A673 (cell line): ENCODE data around the gene FGF3. TPM values are rescaled to one million over a fixed set of nuclear protein-coding genes. Genes with fewer than 3 reads are reported as not detected.

ENCODE experiments used
- BruUV-seq: library from RNA; stranded (reverse); fragments of 400-500 nt; replicated peaks from 2 replicates; lab custom pipeline; 2021; lab: Mats Ljungman, UMichigan
- CTCF ChIA-PET: fragments of 300-600 bp; sonication (Branson Sonifier 250); formaldehyde crosslinking; loops from one replicate; lab custom pipeline; 2022; ENCODE audit warnings: antibody characterized with exemption; lab: Charles Lee
- POLR2A ChIA-PET: fragments of 300-600 bp; sonication (Branson Sonifier 250); formaldehyde crosslinking; loops from one replicate; lab custom pipeline; 2022; ENCODE audit warnings: antibody characterized with exemption; ENCODE audit not compliant: low non-redundant PET; lab: Charles Lee
- DNase-seq: peaks from one replicate; pipeline ENCODE4 v3.0.0-alpha.2; 2015; ENCODE audit warnings: low spot score
- H3K27ac ChIP-seq: fragments of 200-600 bp; sonication (generic); 2 replicates; pipeline ENCODE4 v1.5.1; 2016; ENCODE audit warnings: mixed run types, low read depth, mild to moderate bottlenecking, mixed read lengths, antibody characterized with exemption, low read length; ENCODE audit not compliant: poor library complexity, severe bottlenecking
- H3K27me3 ChIP-seq: fragments of 200-600 bp; sonication (generic); replicated peaks from 2 replicates; pipeline ENCODE4 v1.6.1; 2017; ENCODE audit warnings: mixed run types, low read depth, mild to moderate bottlenecking, mixed read lengths, antibody characterized with exemption, low read length; ENCODE audit not compliant: insufficient read depth, poor library complexity
- H3K36me3 ChIP-seq: fragments of 200-600 bp; sonication (generic); 2 replicates; pipeline ENCODE4 v1.6.1; 2016; ENCODE audit warnings: mixed run types, mild to moderate bottlenecking, mixed read lengths, antibody characterized with exemption, low read length; ENCODE audit not compliant: insufficient read depth, poor library complexity, severe bottlenecking
- H3K4me1 ChIP-seq: fragments of 200-600 bp; sonication (generic); 2 replicates; pipeline ENCODE4 v1.6.1; 2017; ENCODE audit warnings: mixed run types, mild to moderate bottlenecking, mixed read lengths, antibody characterized with exemption, low read length; ENCODE audit not compliant: insufficient read depth, poor library complexity, severe bottlenecking
- H3K4me3 ChIP-seq: fragments of 200-600 bp; sonication (generic); 2 replicates; pipeline ENCODE4 v1.5.1; 2016; ENCODE audit warnings: low read depth, mixed run types, mild to moderate bottlenecking, mixed read lengths, low read length; ENCODE audit not compliant: poor library complexity, severe bottlenecking
- H3K9me3 ChIP-seq: fragments of 200-600 bp; sonication (generic); 2 replicates; pipeline ENCODE4 v1.6.1; 2016; ENCODE audit warnings: mixed run types, low read depth, mild to moderate bottlenecking, mixed read lengths, antibody characterized with exemption, low read length; ENCODE audit not compliant: poor library complexity, severe bottlenecking
- EZH2 ChIP-seq: fragments of 200-600 bp; sonication (generic); IDR thresholded peaks from 2 replicates; pipeline ENCODE4 v1.6.1; 2017; ENCODE audit warnings: borderline replicate concordance, low read depth, mild to moderate bottlenecking, mixed read lengths, antibody characterized with exemption, low read length; ENCODE audit not compliant: poor library complexity, severe bottlenecking
- intact Hi-C: fragments of 100-400 bp; cut with micrococcal nuclease; formaldehyde crosslinking; loops from one replicate; pipeline ENCODE4 v1.10.0; 2022; ENCODE audit not compliant: unreplicated experiment
- total RNA-seq: library from RNA; stranded (reverse); gene quantifications from 2 replicates; pipeline ENCODE4 v1.2.3, GENCODE V29; 2021
- TF ChIP-seq, protein P1 (sequence below): fragments of 300-800, 200-600 bp; sonication (generic); conservative IDR thresholded peaks from 2 replicates; pipeline ENCODE4 v1.5.1; 2017; ENCODE audit warnings: low read depth, mild to moderate bottlenecking, antibody characterized with exemption, low read length, moderate library complexity, mixed read lengths

The FGF3 gene
- total RNA-seq, 1 experiment from 2014 or later, result not detected

DNA sequence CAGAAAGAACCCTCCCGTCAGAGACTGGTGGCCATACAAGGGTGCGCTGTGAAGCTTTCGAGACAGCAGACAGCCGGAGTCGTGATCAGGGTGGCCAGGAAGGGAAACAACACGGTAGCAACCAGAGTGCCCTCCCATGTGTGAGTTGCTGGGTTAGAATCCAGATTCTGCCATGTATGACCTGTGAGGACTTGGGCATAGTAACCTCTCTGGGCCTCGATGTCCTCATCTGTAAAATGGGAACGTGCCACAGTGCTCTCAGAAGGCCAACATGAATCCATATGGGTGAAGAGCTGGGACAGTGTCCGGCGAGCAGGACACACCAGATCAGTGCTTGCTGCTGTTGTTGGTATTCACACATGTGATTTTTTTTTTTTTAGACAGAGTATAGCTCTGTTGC is 7.6 kb upstream of the FGF3 start:
- ChIA-PET CTCF (no interaction called here), POLR2A (no interaction called here)
- H3K27ac ChIP-seq, result no peak overlapping the region
- no peaks in the 10 kb centered on the region for H3K4me1 ChIP-seq
- TF ChIP-seq EZH2, result no peak
- TF ChIP-seq, protein P1, sequence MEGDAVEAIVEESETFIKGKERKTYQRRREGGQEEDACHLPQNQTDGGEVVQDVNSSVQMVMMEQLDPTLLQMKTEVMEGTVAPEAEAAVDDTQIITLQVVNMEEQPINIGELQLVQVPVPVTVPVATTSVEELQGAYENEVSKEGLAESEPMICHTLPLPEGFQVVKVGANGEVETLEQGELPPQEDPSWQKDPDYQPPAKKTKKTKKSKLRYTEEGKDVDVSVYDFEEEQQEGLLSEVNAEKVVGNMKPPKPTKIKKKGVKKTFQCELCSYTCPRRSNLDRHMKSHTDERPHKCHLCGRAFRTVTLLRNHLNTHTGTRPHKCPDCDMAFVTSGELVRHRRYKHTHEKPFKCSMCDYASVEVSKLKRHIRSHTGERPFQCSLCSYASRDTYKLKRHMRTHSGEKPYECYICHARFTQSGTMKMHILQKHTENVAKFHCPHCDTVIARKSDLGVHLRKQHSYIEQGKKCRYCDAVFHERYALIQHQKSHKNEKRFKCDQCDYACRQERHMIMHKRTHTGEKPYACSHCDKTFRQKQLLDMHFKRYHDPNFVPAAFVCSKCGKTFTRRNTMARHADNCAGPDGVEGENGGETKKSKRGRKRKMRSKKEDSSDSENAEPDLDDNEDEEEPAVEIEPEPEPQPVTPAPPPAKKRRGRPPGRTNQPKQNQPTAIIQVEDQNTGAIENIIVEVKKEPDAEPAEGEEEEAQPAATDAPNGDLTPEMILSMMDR, result no peak
- H3K36me3 ChIP-seq, result no peaks in the 10 kb centered on the region
- H3K9me3 ChIP-seq, result no peaks in the 10 kb centered on the region
- BruUV-seq, result no TSS peak
- intact Hi-C loops, result no loop called here
- H3K4me3 ChIP-seq, result no peak overlapping the region
- peaks cover 27% of the 10 kb centered on the region for H3K27me3 ChIP-seq
- DNase-seq, result no peak

DNA sequence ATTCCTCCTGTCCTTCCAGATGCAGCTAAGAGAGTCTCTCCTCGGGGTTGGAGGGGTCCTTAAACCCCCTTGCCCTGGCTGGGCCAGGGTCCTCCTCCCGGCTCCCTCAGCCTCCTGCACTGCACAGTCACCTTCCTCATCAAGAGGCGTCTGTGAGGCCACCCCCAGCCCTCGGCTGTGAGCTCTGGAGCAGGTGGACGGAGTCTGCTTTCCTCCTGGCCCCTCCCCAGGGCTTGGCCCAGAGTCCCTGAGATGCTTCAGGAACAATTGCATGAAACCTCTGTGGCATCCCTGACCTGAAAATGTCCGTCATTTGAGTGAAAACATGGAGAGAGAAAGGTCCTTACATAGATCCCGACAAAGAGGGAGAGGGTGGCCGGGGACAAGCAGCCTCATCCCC is 6.7 kb upstream of the FGF3 start:
- no peak overlapping the region for H3K4me3 ChIP-seq
- H3K36me3 ChIP-seq, result no peaks in the 10 kb centered on the region
- ChIA-PET CTCF (no interaction called here), POLR2A (no interaction called here)
- H3K27ac ChIP-seq, result no peak overlapping the region
- DNase-seq, result no peak
- H3K9me3 ChIP-seq, result no peaks in the 10 kb centered on the region
- no TSS peak for BruUV-seq
- intact Hi-C loops, result no loop called here
- no peaks in the 10 kb centered on the region for H3K4me1 ChIP-seq
- no peak for TF ChIP-seq EZH2
- TF ChIP-seq, protein P1, result no peak
- peaks cover 35% of the 10 kb centered on the region for H3K27me3 ChIP-seq

DNA sequence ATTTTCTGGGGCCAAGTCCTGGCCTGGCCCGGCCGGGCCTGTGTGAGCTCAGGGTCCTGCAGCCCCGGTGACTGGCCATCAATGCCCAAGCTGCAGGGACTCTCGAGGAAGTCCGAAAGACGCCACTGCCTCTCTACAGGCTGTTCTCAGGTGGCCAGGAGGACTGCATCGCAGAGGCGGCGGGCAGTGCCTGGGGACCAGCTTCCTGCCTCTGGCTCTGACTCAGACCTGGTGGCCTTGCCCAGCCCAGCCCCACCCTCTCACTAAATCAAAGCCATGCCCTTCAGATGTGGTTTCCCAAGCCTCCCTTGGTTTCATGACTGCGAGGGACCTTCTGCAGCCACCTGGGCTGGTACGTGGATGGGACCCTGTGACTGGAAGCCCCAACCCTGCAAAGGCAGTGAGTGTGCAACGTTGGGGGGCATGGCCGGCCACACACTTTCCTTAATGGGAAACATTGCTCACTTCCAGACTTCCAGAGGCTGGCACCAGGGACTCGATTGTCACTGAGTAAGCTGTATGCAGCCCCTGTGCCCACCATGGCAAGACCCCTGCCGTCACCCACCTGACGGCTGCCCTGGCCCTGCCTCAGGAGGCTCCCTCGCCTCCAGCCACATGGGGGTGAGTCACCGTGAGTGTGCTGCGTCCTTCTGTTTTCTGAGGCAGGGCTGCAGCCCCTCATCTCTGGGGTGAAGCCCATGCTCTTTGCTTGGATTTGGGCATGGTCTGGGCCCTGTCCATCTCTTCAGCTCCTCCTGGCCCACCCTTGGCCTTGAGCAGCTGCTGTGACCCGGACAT is 6.0 kb upstream of the FGF3 start:
- intact Hi-C loops, result no loop called here
- no peak for TF ChIP-seq EZH2
- TF ChIP-seq, protein P1, result no peak
- H3K27ac ChIP-seq, result no peak overlapping the region
- peaks cover 42% of the 10 kb centered on the region for H3K27me3 ChIP-seq
- H3K4me1 ChIP-seq, result no peaks in the 10 kb centered on the region
- ChIA-PET POLR2A (no interaction called here), CTCF (no interaction called here)
- no peaks in the 10 kb centered on the region for H3K9me3 ChIP-seq
- BruUV-seq, result no TSS peak
- no peak for DNase-seq
- no peaks in the 10 kb centered on the region for H3K36me3 ChIP-seq
- no peak overlapping the region for H3K4me3 ChIP-seq
